ENCODE measurements around the gene STMN3. TPM values are rescaled to one million over a fixed set of nuclear protein-coding genes. Genes with fewer than 3 reads are reported as not detected.

STMN3 gene
- total and polyA plus RNA-seq, 4 donors: 0.42 to 2.9 (median 0.91) TPM

DNA sequence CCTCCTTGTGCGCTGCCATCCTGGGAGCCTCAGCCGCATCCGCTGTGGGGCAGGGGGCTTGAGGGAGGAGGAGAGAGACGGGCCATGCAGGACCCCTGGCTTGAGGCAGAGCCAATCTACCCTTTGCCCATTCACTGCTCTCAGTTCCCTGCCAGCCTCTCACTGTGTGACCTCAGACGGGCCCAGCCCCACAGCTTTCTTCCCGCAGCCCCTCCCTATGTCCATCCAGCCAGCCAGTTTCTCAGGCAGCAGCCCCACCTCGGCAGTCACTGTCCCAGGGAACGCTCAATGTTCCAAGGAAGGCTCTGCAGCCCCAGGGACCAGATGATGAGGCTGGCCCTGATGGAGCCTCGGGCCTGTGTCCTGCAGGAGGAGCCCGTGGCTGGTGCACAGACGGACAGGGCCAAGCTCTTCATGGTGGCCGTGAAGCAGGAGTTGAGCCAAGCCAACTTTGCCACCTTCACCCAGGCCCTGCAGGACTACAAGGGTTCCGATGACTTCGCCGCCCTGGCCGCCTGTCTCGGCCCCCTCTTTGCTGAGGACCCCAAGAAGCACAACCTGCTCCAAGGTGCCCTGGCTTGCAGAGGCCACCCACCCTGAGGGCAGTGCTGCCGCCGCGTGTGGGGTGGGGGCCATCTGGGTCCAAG is 39.3 kb upstream of the STMN3 start (continued):
- TF ChIP-seq, protein P1, sequence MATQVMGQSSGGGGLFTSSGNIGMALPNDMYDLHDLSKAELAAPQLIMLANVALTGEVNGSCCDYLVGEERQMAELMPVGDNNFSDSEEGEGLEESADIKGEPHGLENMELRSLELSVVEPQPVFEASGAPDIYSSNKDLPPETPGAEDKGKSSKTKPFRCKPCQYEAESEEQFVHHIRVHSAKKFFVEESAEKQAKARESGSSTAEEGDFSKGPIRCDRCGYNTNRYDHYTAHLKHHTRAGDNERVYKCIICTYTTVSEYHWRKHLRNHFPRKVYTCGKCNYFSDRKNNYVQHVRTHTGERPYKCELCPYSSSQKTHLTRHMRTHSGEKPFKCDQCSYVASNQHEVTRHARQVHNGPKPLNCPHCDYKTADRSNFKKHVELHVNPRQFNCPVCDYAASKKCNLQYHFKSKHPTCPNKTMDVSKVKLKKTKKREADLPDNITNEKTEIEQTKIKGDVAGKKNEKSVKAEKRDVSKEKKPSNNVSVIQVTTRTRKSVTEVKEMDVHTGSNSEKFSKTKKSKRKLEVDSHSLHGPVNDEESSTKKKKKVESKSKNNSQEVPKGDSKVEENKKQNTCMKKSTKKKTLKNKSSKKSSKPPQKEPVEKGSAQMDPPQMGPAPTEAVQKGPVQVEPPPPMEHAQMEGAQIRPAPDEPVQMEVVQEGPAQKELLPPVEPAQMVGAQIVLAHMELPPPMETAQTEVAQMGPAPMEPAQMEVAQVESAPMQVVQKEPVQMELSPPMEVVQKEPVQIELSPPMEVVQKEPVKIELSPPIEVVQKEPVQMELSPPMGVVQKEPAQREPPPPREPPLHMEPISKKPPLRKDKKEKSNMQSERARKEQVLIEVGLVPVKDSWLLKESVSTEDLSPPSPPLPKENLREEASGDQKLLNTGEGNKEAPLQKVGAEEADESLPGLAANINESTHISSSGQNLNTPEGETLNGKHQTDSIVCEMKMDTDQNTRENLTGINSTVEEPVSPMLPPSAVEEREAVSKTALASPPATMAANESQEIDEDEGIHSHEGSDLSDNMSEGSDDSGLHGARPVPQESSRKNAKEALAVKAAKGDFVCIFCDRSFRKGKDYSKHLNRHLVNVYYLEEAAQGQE (IDR thresholded peaks at IDR 0.05): no peak
- TF ChIP-seq HNF4A (conservative IDR thresholded peaks at IDR 0.05) (no peak), MAX (IDR thresholded peaks at IDR 0.05) (no peak)

- Histone ChIP-seq H3K4me1 (ENCODE audit: control insufficient read depth in 4 of 4, insufficient read depth in 4 of 4, low read length in 3 of 4) (peaks cover 3 to 18% (median 6%) of the 10 kb centered on the region in 4 donors), H3K27me3 (ENCODE audit: control insufficient read depth in 4 of 4, insufficient read depth in 4 of 4, low read length in 3 of 4) (no peaks in the 10 kb centered on the region), H3K27ac (ENCODE audit: low read depth in 1 of 2, low read length in 2 of 2) (no peak overlapping the region), H3K9me3 (ENCODE audit: control insufficient read depth in 4 of 4, low read length in 3 of 4) (no peaks in the 10 kb centered on the region), H3K9ac (ENCODE audit: low read depth in 1 of 2, low read length in 2 of 2) (no peak overlapping the region), H3K4me3 (ENCODE audit: low read depth in 1 of 3, low read length in 3 of 3) (no peak overlapping the region), H3K36me3 (ENCODE audit: control insufficient read depth in 4 of 4, insufficient read depth in 3 of 4, low read depth in 1 of 4, low read length in 3 of 4) (peaks cover 0 to 3% (median 0%) of the 10 kb centered on the region in 4 donors)
- no peak for DNase-seq (ENCODE audit: low spot score)
- WGBS: 88% methylated on average over 21 of the region's 21 CpGs
- TF ChIP-seq RAD21 (IDR thresholded peaks at IDR 0.05): no peak
Measured at GRCh38 chr20:63691711-63692435, 38.6 kb upstream of the STMN3 start.

- H3K36me3 ChIP-seq (ENCODE audit: control insufficient read depth in 4 of 4, insufficient read depth in 3 of 4, low read depth in 1 of 4, low read length in 3 of 4): peaks cover 0 to 3% (median 0%) of the 10 kb centered on the region in 4 donors
- no peak for TF ChIP-seq ZBTB33 (IDR thresholded peaks at IDR 0.05)
- TF ChIP-seq CTCF (IDR thresholded peaks at IDR 0.05; ENCODE audit: low read depth, low read length, missing input control): no peak
- TF ChIP-seq JUND (IDR thresholded peaks at IDR 0.05): no peak
- no peak for TF ChIP-seq TAF1 (conservative IDR thresholded peaks at IDR 0.05)
- TF ChIP-seq, protein P1 (IDR thresholded peaks at IDR 0.05): no peak
- no peak for TF ChIP-seq GABPA (IDR thresholded peaks at IDR 0.05 in 1 of 2, conservative IDR thresholded peaks at IDR 0.05 in 1 of 2)
- TF ChIP-seq ATF3 (IDR thresholded peaks at IDR 0.05): no peak
- TF ChIP-seq NR2F2 (IDR thresholded peaks at IDR 0.05): no peak
- no peak for TF ChIP-seq FOXA1 (IDR thresholded peaks at IDR 0.05)
- no peaks in the 10 kb centered on the region for H3K27me3 ChIP-seq (ENCODE audit: control insufficient read depth in 4 of 4, insufficient read depth in 4 of 4, low read length in 3 of 4)
- peaks cover 0 to 12% (median 1%) of the 10 kb centered on the region in 4 donors for H3K4me1 ChIP-seq (ENCODE audit: control insufficient read depth in 4 of 4, insufficient read depth in 4 of 4, low read length in 3 of 4)
- no peak overlapping the region for H3K4me3 ChIP-seq (ENCODE audit: low read depth in 1 of 3, low read length in 3 of 3)
- 83% methylated on average over 24 of the region's 24 CpGs for WGBS
- DNase-seq (ENCODE audit: low spot score): no peak
- no peak overlapping the region for H3K27ac ChIP-seq (ENCODE audit: low read depth in 1 of 2, low read length in 2 of 2)
- H3K9me3 ChIP-seq (ENCODE audit: control insufficient read depth in 4 of 4, low read length in 3 of 4): no peaks in the 10 kb centered on the region
- no peak overlapping the region for H3K9ac ChIP-seq (ENCODE audit: low read depth in 1 of 2, low read length in 2 of 2)
Measured at GRCh38 chr20:63690898-63691710, 37.9 kb upstream of the STMN3 start.
